ENCODE measurements around the gene GJA8.
"Not testable (repeated sequence)": the region's sequence is repeated elsewhere in the genome, so short reads cannot be mapped to it uniquely, and the experiment has no call there.

GJA8 gene

DNA sequence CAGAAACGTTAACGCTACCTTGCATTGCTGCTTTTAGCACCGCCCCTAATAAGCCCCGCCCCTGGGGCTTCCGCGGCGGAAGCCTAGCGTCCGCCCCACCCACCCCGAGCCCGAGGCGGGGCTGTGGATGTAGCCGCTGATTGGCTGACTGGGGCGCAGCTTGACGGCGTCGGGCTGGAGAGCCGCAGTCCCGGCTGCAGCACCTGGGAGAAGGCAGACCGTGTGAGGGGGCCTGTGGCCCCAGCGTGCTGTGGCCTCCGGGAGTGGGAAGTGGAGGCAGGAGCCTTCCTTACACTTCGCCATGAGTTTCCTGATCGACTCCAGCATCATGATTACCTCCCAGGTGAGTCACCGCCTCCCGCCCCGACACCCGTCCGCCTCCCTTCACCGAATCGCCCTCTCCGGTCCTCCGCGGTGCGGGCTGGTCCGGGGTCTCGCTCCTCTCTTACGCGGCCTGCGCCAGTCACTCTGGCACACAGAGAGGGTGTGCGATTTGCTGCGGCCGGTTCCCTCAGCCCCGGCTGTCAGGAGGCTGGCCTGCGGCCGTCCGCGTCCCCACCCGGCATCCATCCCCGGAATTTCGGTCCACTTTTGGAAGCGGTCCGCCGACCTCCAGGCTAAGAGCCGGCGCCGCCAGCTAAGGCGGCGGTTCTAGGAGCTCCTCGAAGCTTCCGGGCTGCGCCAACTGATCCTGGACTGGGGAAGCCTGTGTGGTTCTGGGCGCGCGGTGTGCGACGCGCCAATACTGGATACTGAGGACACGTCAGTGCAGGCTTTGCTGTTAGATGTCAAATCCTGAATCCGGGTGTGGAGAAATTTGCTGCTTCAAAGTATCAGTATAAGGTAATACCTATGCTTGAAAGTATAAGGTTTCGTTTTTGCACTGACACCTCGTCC is 25.9 kb downstream of the GJA8 start, which contains the start of gene GPR89B:
GPR89B (plus strand) TSS at position 185 of the 897 bp plus-strand sequence; CDS start at position 302, 117 bp downstream.
- peak; percentile 88 for DNase-seq

DNA sequence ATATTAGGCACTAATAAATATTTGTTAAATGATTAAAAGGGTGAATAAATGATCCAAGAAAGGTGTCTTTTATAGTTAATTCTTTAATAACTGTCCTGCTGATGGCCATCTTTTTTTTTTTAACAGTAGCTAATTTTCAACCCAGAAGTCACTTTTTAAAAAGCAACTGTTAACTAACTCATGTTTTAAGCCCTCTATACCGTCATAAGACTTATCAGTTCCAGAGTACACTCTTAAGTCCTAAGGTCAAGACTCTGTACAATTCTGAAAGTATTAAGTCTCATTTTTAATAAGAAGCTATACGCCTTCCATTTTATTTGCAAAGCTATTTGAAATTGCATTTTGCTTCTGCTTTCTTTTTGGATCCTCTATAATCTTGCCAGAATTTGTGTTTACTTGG is 28.5 kb downstream of the GJA8 start:
- DNase-seq, result not testable (repeated sequence)

DNA sequence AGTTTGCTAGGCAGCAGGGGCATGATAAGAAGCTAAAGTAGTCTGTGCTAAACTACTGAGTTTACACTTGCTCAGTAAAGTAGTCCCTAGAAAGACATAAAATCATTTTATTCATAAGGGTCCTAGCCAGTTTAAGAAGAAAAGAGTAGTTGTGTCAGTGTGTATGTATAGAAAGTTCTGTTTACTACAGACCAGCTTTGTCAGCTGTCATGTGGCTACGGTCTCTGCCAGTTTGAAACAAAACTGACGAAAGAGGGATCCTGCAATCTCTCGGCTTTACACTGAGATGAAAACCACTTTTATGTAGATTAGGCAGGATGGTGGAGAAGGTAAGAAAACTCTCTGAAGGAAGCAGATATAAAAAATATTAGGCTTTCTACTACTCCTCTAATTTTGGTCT is 32.7 kb downstream of the GJA8 start:
- not testable (repeated sequence) for DNase-seq

DNA sequence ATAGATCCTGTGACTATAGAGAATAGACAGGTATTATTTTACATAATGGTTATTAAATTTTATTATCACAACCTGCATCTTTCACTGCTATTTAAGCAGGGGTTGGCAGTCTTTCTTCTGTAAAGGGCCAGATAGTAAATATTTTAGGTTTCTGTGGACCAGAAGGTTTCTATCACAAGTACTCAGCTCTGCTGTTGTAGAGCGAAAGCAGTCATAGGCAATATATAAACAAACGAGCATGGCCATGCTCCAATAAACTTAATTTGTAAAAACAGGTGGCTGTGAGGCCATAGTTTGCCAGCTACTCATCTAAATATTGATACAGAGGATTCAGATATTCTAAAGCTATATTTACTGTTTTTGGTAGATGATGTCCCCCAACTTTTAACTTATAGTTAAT is 37.9 kb downstream of the GJA8 start:
- DNase-seq, result not testable (repeated sequence)

DNA sequence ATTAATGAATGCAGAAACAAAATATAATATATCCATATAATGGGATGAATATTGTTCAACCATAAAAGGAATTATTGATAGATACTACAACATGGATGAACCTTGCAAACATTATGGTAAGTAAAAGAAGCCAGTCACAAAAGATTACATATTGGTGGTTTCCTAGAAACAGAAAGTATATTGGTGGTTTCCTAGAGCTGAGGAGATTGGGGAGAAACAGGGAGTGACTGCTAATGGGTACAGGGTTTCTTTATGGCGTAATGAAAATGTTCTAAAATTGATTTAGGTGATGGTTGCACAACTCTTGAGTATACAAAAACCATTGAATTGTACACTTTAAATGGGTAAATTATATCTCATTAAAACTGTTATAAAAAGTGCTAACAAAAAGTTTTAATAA is 40.0 kb downstream of the GJA8 start:
- DNase-seq, result not testable (repeated sequence)

DNA sequence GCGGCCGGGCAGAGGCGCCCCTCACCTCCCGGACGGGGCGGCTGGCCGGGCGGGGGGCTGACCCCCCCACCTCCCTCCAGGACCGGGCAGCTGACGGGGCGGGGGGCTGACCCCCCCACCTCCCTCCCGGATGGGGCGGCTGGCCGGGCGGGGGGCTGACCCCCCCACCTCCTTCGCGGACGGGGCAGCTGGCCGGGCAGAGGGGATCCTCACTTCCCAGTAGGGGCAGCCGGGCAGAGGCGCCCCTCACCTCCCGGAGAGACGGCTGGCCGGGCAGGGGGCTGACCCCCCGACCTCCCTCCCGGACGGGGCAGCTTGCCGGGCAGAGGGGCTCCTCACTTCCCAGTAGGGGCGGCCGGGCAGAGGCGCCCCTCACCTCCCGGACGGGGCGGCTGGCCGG is 46.9 kb downstream of the GJA8 start:
- not testable (repeated sequence) for DNase-seq

All from activated effector memory CD4-positive, alpha-beta T cell treated with Interleukin-2 at 50 U/mL for 16 hours (primary cell).